ENCODE results near the gene URM1.
"Not testable (repeated sequence)": the region's sequence is repeated elsewhere in the genome, so short reads cannot be mapped to it uniquely, and the experiment has no call there.

Gene URM1

DNA sequence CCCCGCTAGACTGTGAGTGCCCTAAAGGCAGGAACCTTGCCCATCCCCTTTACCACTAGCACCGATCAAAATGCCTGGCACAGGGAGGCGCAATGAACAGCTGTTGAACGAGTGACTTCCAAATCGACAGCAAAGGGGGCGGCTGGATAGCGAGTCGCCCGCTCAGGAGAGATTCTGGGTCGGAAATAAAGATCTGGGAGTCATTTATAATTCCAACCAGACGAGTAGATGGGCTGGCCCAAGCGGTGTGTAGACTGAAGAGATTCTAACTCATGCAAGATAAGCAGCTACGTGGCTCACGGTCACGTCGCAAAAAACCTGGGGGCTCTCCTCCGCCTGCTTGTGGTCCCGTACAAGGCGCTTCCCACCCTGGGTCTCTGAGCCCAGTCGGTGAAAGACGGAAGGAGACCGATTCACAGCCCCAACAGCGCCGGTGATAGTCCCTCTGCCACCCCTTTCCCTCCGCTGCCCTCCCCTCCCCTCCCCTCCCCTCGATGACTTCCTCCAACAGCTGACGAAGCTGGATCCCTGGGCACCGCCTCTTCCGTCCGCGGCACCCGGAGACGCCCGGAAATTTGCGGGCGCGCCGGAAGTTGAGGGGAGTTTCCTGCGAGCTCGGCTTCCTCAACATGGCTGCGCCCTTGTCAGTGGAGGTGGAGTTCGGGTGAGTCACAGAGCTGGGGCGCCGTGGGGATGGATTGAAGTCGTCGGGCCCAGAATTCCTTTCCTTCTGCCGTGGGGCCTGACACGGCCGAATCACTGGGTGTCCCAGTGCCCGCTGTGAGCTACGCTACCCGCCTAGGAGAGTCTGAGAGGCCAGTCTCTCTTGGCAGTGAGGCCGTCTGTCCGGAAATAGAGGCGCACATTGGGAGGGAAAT, at the start of gene URM1:
URM1 (plus strand) TSS at position 623 of the 878 bp plus-strand sequence; CDS start at position 630, 7 bp downstream.
- Histone ChIP-seq H3K4me1 (peaks cover 3% of the 10 kb centered on the region; the same call in 1 of the 2 replicates), H3K4me3 (peak within 1 kb of the TSS; percentile 79), H3K36me3 (replicated peaks) (0 out of 2 replicates have a peak, but pooled peaks cover 4% of the 10 kb centered on the region), H3K27me3 (ENCODE audit: low read depth) (no peaks in the 10 kb centered on the region), H3K9me3 (no peaks in the 10 kb centered on the region)
- peak; percentile 92 to 95 for DNase-seq (ENCODE audit: low spot score in 2 of 2)
- in situ Hi-C loops (cut with MboI; ENCODE audit: low sequenced_read_pairs): no loop called here

DNA sequence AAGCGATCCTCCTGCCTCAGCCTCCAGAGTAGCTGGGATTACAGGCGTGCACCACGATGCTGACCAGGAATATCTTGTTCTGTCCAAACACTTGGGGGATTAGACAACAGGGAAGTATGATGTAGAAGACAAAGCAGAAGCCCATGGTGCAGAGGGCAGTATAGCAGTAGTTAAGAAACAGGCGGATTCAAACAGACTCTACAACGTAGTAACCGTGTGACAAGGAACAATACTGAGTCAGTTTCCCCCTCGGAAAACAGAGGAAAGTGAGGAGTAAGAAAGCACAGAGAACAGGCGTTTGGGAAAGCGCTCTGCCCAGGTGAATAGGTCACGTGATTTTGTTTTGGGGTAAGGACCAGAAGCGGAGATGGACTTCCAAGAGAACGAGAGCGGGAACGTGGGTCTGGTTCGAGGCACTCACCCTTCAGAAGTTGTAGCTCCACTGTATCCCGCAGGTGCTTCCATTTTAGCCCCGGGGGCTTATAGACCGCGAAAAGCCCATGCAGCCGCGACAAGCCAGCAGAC, 49.2 kb upstream of the URM1 start:
- in situ Hi-C loops (cut with MboI; ENCODE audit: low sequenced_read_pairs): no loop called here
- H3K4me3 ChIP-seq: peak overlapping the region; percentile 88
- no peak for DNase-seq (ENCODE audit: low spot score in 2 of 2)
- peaks cover 31% of the 10 kb centered on the region for H3K36me3 ChIP-seq (replicated peaks)
- H3K4me1 ChIP-seq: no peaks in the 10 kb centered on the region
- no peaks in the 10 kb centered on the region for H3K27me3 ChIP-seq (ENCODE audit: low read depth)
- no peaks in the 10 kb centered on the region for H3K9me3 ChIP-seq

DNA sequence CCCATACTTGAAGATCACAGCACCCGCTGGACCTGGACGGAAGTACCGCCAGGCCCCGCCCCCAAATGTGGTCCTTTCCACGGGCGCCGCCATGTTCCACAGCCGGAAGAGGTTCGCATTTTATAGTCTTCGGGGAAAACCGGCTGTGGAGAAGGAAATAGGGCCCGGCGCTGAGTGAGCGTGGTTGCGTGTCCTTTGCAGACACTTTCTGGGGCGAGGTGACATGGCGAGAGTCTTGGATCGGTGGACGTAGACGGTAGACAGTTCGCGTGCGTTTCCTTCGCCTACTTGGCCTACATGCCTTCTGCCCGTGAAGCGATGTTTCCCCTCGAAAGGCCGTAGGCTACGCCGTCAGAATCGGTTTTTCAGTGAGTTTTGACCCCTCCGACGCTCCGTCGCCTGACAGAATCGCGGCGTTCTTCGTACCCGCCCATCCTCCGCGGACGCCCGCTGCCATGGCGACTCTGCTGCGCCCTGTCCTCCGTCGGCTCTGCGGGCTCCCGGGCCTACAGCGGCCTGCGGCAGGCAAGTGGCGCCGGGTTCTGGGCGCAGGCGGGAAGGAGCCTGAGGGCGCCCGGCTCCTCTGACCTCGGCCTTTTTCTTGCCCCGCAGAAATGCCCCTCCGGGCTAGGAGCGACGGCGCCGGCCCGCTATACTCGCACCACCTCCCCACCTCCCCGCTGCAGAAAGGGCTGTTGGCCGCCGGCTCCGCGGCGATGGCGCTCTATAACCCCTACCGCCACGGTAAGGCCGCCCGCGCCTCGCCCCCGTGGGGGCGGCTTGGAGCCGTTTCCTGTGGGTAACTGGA, 48.6 kb upstream of the URM1 start, which contains the start of the genes COQ4 and TRUB2:
COQ4 (plus strand) TSS at position 436 of the 808 bp plus-strand sequence; CDS start at position 456, 20 bp downstream.
TRUB2 (minus strand) TSS at position 44 of the 808 bp plus-strand sequence; CDS start at position 5, 39 bp downstream.
- Histone ChIP-seq H3K27me3 (ENCODE audit: low read depth) (no peaks in the 10 kb centered on the region), H3K4me3 (peak within 1 kb of the TSS; percentile 88), H3K36me3 (replicated peaks) (peaks cover 33% of the 10 kb centered on the region), H3K4me1 (no peaks in the 10 kb centered on the region), H3K9me3 (no peaks in the 10 kb centered on the region)
- in situ Hi-C loops (cut with MboI; ENCODE audit: low sequenced_read_pairs): no loop called here
- peak; percentile 89 to 97 for DNase-seq (ENCODE audit: low spot score in 2 of 2)

DNA sequence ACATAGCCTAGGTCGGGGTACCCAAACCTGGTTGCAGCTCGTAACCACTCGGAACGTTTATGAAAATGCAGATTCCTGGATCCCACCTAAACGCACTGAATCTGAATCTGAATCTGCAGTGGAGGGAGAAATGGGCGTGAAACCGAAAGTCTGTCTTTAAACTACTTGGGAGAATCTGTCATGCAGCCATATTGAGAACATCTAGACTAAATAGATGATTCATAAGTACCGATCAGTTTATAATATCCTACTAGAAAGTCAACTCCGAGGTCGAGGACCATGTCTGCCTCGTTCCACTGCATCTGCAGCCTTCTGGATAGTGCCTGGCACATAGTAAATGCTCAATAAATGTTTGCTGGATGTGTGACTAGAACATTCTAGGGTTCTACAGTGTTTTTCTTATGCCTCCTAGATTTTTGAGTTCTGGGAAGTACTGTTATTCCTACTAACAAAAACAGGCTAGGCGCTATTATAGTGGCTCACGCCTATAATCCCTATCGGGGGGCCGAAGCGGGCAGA, 47.9 kb upstream of the URM1 start:
- Histone ChIP-seq H3K36me3 (replicated peaks) (peaks cover 36% of the 10 kb centered on the region), H3K4me1 (no peaks in the 10 kb centered on the region), H3K9me3 (no peaks in the 10 kb centered on the region), H3K4me3 (peak overlapping the region; percentile 88), H3K27me3 (ENCODE audit: low read depth) (no peaks in the 10 kb centered on the region)
- in situ Hi-C loops (cut with MboI; ENCODE audit: low sequenced_read_pairs): no loop called here
- no peak for DNase-seq (ENCODE audit: low spot score in 2 of 2)

DNA sequence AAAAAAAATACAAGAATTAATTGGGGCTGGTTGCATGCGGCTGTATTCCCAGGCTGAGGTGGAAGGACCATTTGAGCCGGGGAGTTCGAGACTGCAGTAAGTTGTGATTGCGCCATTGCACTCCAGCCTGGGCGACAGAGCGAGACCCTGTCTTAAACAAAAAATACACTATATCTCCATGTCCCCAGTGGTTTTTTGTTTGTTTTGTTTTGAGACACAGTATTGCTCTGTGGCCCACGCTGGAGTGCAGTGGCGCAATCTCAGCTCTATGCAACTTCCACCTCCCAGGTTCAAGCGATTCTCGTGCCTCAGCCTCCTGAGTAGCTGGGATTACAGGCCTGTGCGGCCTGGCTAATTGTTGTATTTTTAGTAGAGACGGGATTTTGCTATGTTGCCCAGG, 47.4 kb upstream of the URM1 start:
- Histone ChIP-seq H3K4me3 (peak overlapping the region; percentile 88), H3K27me3 (ENCODE audit: low read depth) (no peaks in the 10 kb centered on the region), H3K9me3 (no peaks in the 10 kb centered on the region), H3K4me1 (no peaks in the 10 kb centered on the region), H3K36me3 (replicated peaks) (peaks cover 33% of the 10 kb centered on the region)
- in situ Hi-C loops (cut with MboI; ENCODE audit: low sequenced_read_pairs): no loop called here
- no peak for DNase-seq (ENCODE audit: low spot score in 2 of 2)

DNA sequence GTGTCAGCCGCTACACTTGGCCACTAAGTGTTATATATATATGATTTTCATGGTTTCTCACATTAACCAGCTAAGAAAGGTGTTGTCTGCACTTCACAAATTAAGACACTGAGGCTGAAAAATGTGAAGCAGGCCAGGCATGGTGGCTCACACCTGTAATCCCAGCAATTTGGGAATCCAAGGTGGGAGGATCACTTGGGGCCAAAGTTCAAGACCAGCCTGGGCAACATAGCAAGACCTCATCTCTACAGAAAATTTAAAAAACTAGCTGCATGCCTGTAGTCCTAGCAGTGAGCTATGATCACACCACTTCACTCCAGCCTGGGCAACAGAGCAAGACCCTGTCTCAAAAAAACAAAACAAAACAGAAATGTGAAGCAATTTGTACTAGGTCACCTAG, 46.8 kb upstream of the URM1 start:
- no peaks in the 10 kb centered on the region for H3K9me3 ChIP-seq
- H3K36me3 ChIP-seq (replicated peaks): peaks cover 33% of the 10 kb centered on the region
- H3K4me1 ChIP-seq: no peaks in the 10 kb centered on the region
- H3K4me3 ChIP-seq: no peak overlapping the region; the same call in 1 of the 2 replicates
- in situ Hi-C loops (cut with MboI; ENCODE audit: low sequenced_read_pairs): no loop called here
- no peaks in the 10 kb centered on the region for H3K27me3 ChIP-seq (ENCODE audit: low read depth)
- DNase-seq (ENCODE audit: low spot score in 2 of 2): no peak

DNA sequence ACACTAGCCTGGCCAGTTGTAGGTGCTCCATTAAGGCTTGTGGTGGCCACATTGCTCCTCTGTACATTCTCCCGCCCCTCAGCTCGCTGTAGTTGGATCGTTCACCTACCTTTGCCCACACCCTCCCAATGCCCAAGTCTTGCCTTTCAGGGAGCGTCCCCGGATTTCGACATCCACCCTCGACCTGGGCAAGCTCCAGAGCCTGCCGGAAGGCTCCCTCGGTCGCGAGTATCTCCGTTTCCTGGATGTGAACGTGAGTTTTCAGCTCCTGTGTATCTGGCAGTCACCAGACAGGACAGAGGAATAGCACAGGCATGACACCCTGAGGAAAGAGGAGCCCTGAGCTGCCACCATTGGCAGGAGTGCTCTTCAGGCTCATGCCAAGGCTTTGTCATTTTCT, 45.5 kb upstream of the URM1 start:
- in situ Hi-C loops (cut with MboI; ENCODE audit: low sequenced_read_pairs): no loop called here
- H3K4me3 ChIP-seq: no peak overlapping the region
- peaks cover 33% of the 10 kb centered on the region for H3K36me3 ChIP-seq (replicated peaks)
- H3K4me1 ChIP-seq: no peaks in the 10 kb centered on the region
- no peaks in the 10 kb centered on the region for H3K27me3 ChIP-seq (ENCODE audit: low read depth)
- H3K9me3 ChIP-seq: no peaks in the 10 kb centered on the region
- no peak for DNase-seq (ENCODE audit: low spot score in 2 of 2)

DNA sequence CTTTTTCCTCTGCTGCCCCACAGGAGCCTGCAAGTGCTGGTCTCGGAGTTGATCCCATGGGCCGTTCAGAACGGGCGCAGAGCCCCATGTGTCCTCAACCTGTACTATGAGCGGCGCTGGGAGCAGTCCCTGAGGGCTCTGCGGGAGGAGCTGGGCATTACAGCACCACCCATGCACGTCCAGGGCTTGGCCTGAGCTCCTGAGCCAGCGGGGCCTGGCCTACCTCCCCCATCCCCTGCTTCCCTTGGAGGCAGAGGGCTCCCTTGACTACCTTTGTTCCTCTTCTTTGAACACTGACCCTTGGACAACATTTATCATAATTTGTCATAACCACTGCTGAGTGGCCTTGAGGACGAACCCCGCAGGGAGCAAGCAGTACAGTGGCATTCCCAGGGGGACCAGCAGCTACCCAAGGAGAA, 37.7 kb upstream of the URM1 start:
- in situ Hi-C loops (cut with MboI; ENCODE audit: low sequenced_read_pairs): no loop called here
- Histone ChIP-seq H3K9me3 (no peaks in the 10 kb centered on the region), H3K4me3 (no peak overlapping the region), H3K27me3 (ENCODE audit: low read depth) (no peaks in the 10 kb centered on the region), H3K36me3 (replicated peaks) (peaks cover 11% of the 10 kb centered on the region), H3K4me1 (no peaks in the 10 kb centered on the region)
- no peak for DNase-seq (ENCODE audit: low spot score in 2 of 2)

DNA sequence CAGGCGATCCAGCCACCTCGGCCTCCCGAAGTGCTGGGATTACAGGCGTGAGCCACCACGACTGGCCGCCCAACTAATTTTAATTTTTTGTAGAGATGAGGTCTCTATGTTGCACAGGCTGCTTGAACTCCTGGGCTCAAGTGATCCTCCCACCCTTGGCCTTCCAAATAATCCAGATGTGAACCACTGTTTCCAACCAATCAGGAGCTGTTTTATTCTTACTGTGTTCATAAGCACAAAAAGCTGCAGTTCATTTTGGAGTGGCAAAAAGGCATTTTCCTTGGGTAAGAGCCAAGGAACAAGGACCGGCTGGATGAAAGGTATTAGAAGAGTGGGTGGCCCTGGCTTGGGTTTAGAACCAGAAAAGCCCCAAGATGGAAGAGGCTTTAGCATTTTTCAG, 36.0 kb upstream of the URM1 start:
- no peaks in the 10 kb centered on the region for H3K27me3 ChIP-seq (ENCODE audit: low read depth)
- no peak overlapping the region for H3K4me3 ChIP-seq
- no peaks in the 10 kb centered on the region for H3K9me3 ChIP-seq
- DNase-seq (ENCODE audit: low spot score in 2 of 2): no peak
- no peaks in the 10 kb centered on the region for H3K4me1 ChIP-seq
- in situ Hi-C loops (cut with MboI; ENCODE audit: low sequenced_read_pairs): no loop called here
- H3K36me3 ChIP-seq (replicated peaks): peaks cover 11% of the 10 kb centered on the region

DNA sequence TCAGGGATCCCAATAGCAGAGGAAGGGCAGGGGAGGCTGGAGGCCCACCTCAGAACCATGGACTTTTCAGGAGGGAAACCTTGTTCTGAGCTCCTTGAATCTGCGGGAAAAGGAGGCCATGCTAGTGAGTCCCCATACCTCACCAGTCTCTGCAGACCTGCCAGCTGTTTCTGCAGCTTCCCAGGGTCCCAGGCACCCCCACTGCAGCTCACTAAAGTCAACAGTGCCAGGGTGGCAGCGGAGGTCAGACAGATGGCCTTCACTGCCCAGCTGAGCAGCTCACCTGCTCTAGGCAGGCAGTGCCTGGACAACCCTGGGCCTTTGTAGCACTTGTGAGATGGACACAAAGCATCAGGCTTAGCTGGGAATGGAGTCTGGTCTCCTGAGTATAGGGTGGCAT, 35.3 kb upstream of the URM1 start:
- in situ Hi-C loops (cut with MboI; ENCODE audit: low sequenced_read_pairs): no loop called here
- H3K4me3 ChIP-seq: no peak overlapping the region
- peaks cover 11% of the 10 kb centered on the region for H3K36me3 ChIP-seq (replicated peaks)
- no peak for DNase-seq (ENCODE audit: low spot score in 2 of 2)
- no peaks in the 10 kb centered on the region for H3K27me3 ChIP-seq (ENCODE audit: low read depth)
- H3K9me3 ChIP-seq: no peaks in the 10 kb centered on the region
- no peaks in the 10 kb centered on the region for H3K4me1 ChIP-seq

DNA sequence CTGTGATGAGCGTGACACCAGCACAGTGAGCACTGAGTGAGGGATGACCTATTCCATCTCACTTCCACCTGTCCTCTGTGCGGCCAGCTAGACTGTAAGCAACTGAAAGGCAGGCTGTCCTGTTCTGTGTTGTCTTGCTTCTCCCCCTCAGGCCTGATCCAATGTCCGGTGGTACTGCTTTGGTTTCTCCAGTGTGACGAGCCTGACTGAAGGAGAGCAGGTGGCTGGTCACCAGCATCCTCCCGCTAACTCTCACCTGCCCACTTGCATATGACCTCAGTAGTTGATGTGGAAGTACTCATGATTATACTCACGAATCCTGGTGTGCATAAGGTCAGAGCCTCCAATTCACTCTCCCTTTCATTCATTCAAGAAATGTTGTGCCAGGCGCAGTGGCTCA, 33.2 kb upstream of the URM1 start:
- no peak for DNase-seq (ENCODE audit: low spot score in 2 of 2)
- H3K36me3 ChIP-seq (replicated peaks): peaks cover 16% of the 10 kb centered on the region
- H3K9me3 ChIP-seq: no peaks in the 10 kb centered on the region
- H3K27me3 ChIP-seq (ENCODE audit: low read depth): no peaks in the 10 kb centered on the region
- H3K4me1 ChIP-seq: no peaks in the 10 kb centered on the region
- in situ Hi-C loops (cut with MboI; ENCODE audit: low sequenced_read_pairs): no loop called here
- H3K4me3 ChIP-seq: no peak overlapping the region

DNA sequence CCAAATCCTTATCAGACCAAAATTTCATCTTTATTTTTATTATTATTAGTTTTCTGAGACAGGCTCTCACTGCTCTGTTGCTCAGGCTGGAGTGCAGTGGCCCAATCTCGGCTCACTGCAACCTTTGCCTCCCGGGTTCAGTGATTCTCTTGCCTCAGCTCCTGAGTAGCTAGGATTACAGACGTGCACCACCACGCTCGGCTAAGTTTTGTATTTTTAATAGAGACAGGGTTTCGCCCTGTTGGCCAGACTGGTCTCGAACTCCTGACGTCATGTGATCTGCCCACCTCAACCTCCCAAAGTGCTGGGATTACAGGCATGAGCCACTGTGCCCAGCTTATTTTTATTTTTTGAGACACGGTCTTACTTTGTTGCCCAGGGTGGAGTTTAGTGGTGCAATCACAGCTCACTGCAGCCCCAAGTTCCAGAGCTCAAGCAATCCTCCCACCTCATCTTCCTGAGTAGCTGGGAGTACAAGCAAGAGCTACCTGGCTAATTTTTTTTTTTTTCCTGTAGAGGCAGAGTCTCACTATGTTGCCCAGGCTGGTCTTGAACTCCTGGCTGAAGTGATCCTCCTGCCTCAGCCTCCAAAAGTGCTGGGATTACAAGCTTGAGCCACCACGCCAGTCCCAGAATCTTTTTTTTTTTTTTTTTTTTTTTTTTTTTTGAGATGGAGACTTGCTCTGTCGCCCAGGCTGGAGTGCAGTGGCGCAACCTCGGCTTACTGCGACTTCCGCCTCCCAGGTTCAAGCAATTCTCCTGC, 32.1 kb upstream of the URM1 start:
- H3K27me3 ChIP-seq (ENCODE audit: low read depth); H3K4me3 ChIP-seq; in situ Hi-C loops (cut with MboI; ENCODE audit: low sequenced_read_pairs); H3K9me3 ChIP-seq; H3K4me1 ChIP-seq; DNase-seq (ENCODE audit: low spot score in 2 of 2): not testable (repeated sequence)
- peaks cover 20% of the 10 kb centered on the region for H3K36me3 ChIP-seq (replicated peaks)

All from HAP-1 (cell line).